Mucosa of stomach (tissue), 1 donor: ENCODE data around the gene HOXB6.

Experiments
- H3K27me3 ChIP-seq: one replicate; pipeline ENCODE4 v1.7.0; 2013; ENCODE audit warnings: mild to moderate bottlenecking, low read length; ENCODE audit not compliant: control insufficient read depth, insufficient read depth
- H3K36me3 ChIP-seq: one replicate; pipeline ENCODE4 v1.7.0; 2013; ENCODE audit warnings: low read length; ENCODE audit not compliant: control insufficient read depth, insufficient read depth
- H3K4me1 ChIP-seq: one replicate; pipeline ENCODE4 v1.7.0; 2013; ENCODE audit warnings: mild to moderate bottlenecking, low read length; ENCODE audit not compliant: control insufficient read depth, insufficient read depth
- H3K4me3 ChIP-seq: one replicate; pipeline ENCODE4 v1.7.0; 2013; ENCODE audit warnings: low read length
- H3K9ac ChIP-seq: one replicate; pipeline ENCODE4 v1.7.0; 2013; ENCODE audit warnings: mild to moderate bottlenecking, low read length, moderate library complexity
- H3K9me3 ChIP-seq: one replicate; pipeline ENCODE4 v1.7.0; 2013; ENCODE audit warnings: mild to moderate bottlenecking, low read length, moderate library complexity; ENCODE audit not compliant: control insufficient read depth
- donor health status: Pancreatic carcinoma.

Gene HOXB6

DNA sequence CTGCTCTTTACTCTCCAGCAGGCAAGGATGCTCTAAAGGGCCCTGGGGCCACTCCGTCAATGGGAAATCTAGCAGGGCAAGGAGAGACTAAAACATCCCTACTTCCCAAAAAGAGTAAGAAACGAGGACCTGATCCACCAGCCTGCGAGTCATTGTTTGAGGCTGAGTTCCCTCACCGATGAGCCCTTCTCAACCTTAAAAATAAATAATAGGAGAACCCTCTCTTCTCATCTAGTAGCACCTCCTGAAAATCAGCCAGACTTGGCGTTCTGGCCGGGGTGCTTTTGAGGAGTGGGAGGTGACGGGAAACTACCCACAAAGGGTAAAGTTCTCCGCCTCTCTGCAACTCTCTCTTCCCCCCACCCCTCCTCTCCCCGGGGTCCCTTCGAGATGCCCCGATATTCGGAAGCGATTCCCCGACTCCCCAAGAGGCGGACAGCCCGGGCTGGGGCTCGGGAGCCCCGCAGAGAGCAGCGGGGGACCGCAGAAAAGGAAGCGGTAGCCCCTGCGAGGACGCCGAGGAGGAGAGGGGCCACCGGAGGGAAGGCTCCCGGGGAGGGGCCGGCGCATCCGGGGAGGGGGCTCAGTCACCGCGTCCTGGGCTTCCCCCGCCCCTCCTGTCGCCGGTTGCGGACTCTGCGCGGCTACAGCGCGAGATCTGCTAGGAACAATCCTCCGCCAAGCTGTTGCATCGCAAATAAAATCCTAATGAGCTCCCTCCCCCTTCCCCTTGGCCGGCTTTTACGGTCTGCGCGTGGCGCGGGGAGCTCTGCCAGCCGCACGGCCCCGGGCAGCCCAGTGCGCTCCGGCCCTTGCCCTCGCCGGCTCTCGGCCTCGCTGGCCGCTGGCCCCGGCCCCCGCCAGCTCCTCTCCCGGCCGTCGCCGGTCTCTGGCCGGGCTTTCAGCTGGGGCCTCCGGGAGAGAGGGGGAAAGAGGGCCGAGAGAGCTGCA is 20.0 kb upstream of the HOXB6 start:
- Histone ChIP-seq H3K4me3 (no peak overlapping the region), H3K36me3 (no peaks in the 10 kb centered on the region), H3K9me3 (no peaks in the 10 kb centered on the region), H3K9ac (no peak overlapping the region), H3K4me1 (peaks cover 17% of the 10 kb centered on the region), H3K27me3 (peaks cover 99% of the 10 kb centered on the region)

DNA sequence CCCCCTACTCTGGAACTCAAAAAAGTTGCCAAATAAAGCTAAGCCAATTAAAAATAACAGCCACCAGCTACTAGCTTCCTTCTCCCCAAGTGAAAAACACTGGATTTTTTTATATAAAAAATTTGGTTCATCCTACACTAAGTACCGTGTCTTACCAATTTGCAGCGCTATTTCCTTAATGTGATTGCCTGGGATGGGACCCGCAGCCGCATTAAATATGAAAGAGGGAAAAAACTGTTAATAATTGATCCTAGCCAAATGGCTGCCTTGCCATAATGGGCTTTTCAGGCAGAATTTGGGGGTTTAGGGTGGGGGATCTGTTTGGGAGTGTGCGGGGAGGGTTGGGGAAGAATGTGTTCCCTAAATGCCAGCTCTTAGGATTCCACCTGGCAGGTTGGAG is 19.3 kb upstream of the HOXB6 start:
- H3K9me3 ChIP-seq: no peaks in the 10 kb centered on the region
- H3K36me3 ChIP-seq: no peaks in the 10 kb centered on the region

DNA sequence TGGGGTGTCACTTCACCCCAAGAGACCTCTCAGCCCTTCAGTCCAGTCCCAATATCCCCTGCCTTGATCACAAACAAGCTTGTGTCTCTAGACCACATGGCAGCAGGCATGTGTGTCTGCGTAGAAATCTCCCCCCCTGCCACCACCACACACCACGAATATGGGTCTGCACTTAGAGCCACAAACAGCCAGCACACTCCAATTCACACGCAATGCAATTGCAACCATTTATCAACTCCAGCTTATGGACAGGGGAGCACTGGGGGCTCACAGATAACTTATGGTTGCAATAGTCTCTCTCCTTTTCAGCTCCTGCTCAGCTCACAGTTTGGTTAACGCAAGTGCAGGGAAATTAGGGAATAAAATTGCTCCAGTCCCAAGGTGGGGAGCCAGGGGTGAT is 18.8 kb upstream of the HOXB6 start:
- Histone ChIP-seq H3K4me1 (peaks cover 17% of the 10 kb centered on the region), H3K9ac (no peak overlapping the region), H3K27me3 (peaks cover 99% of the 10 kb centered on the region), H3K4me3 (no peak overlapping the region), H3K9me3 (no peaks in the 10 kb centered on the region), H3K36me3 (no peaks in the 10 kb centered on the region)

More for the DNA sequence above, 19.3 kb upstream of the HOXB6 start:
- Histone ChIP-seq H3K4me1 (peaks cover 17% of the 10 kb centered on the region), H3K4me3 (no peak overlapping the region), H3K27me3 (peaks cover 99% of the 10 kb centered on the region), H3K9ac (no peak overlapping the region)

DNA sequence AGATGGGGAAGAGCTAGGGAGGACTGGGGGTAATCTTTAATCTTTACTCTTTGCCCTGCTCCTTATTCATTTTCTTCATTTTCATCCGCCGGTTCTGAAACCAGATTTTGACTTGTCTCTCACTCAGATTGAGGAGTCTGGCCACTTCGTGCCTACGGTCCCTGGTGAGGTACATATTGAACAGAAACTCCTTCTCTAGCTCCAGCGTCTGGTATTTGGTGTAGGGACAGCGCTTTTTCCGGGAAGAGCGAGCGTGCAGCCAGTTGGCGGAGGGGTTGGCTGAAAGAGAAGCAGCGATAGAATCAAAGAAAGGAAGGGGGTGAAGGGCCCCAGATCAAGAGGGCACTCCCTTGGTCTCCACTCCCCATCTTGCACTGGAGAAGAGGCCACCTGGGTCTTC is 18.1 kb upstream of the HOXB6 start:
- Histone ChIP-seq H3K4me3 (no peak overlapping the region), H3K27me3 (peaks cover 99% of the 10 kb centered on the region), H3K9ac (no peak overlapping the region), H3K9me3 (no peaks in the 10 kb centered on the region), H3K36me3 (no peaks in the 10 kb centered on the region), H3K4me1 (peaks cover 17% of the 10 kb centered on the region)

DNA sequence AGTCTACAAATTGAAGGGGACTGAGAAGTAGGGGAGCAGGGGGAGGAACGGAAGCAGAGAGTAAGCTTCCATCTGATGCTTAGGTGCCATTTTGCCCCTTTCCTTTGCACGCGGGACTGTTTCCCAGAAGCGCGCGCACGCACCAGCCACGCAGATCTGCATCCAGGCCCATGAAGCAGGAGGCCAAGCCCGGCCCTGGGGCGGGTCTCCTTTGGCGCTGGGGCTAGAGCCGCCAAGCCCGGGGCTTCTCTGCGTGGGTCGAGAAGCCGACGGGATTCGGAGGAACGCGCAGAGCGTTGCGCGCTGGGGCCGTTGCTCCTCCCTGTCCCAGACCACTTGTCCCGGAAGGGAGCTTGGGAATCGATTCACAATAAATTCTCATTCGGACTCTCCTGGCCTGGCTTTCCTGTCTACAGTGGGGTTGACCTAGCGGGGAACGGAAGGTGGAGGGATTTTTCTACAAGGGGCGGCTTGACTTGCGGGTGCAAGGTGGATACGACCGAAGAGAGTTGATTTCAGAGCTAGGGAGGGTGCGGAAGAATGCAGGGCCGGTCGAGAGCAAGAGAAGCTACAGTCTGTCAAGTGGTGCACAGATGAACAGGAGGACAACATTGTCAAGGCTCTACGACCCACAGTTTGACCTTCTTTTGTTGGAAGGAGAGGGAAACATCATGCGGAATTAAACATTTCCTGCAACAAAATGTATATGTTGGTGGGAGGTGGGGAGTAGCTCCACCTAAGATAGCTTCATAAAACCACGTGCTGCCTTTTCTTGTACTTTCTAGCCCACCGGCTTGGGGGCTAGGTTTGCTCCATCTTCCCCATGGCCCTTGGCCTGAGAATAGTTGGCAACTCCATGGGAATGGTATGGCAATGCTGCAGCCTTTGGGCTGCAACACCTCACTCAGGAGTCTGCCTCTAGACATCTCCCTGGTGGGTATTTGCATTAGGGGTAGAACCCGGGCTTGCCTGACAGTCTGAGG is 16.9 kb upstream of the HOXB6 start:
- Histone ChIP-seq H3K36me3 (no peaks in the 10 kb centered on the region), H3K9me3 (no peaks in the 10 kb centered on the region), H3K9ac (no peak overlapping the region), H3K4me3 (no peak overlapping the region), H3K27me3 (peaks cover 99% of the 10 kb centered on the region), H3K4me1 (peaks cover 15% of the 10 kb centered on the region)

DNA sequence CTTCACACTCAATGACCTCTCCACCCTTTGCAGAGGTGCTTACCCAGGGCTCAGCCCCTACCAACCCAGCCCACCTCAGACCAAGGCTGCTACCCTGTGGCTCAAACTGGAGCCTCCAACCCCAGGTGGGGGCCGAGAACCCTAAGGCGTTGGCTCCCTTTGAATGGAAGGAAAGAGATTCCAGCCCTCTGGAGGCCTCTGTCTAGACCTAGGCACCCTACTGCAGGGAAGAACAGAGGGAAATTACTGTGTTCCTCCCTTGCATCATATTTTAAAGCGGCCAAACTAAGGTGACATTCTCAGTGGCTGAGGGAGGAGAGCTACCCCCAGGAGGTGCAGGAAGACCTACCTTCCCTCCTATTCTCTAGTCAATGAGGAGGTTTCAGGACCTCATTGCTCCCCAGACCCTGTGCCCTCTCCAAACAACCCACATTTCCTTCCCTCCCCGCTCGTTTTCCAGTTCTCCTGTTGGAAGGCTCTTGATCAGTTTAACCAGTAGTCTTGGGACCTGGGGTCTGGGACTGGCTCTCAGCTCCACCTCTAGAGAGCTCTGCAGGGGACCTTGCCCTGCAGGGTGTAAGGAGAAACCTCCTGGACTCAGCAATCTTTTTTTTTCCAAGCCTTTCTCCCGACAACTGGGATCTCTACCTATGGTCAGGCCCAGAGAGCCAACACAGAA is 15.8 kb upstream of the HOXB6 start:
- Histone ChIP-seq H3K9ac (no peak overlapping the region), H3K9me3 (no peaks in the 10 kb centered on the region), H3K27me3 (peaks cover 100% of the 10 kb centered on the region), H3K36me3 (no peaks in the 10 kb centered on the region), H3K4me3 (no peak overlapping the region), H3K4me1 (peaks cover 7% of the 10 kb centered on the region)

DNA sequence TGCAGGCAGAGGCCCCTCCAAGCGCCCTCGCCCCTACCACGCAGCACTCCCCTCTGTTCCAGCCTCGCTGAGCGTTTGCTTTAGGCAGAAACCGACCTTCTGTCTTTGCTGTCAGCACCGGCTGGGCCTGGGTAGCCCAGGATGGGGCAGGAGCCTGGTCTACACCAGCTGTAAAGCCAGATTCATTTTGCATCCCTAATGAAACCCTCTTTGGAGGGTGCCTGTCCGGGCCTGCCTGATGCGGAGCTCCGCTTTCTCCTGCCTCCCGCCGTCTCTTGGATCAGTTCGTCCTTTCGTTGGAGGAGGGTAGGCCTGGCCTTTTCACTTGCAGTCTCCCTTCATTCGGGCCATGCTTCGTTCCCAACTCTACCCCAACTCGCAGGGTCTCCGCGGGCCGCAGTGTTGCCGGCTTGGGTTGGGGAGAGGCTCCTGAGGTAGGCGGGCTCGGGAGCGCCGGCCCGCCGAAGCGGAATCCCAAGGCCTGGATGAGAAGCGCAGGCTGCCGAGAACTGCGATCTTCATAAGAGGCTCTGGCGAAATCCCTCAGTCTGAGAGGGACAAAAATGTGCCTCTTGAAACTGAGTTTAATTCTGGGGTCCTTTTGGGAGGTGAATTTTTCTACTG is 15.2 kb upstream of the HOXB6 start:
- Histone ChIP-seq H3K4me1 (peaks cover under 1% of the 10 kb centered on the region), H3K36me3 (no peaks in the 10 kb centered on the region), H3K9me3 (no peaks in the 10 kb centered on the region), H3K4me3 (no peak overlapping the region), H3K27me3 (peaks cover 100% of the 10 kb centered on the region), H3K9ac (no peak overlapping the region)

DNA sequence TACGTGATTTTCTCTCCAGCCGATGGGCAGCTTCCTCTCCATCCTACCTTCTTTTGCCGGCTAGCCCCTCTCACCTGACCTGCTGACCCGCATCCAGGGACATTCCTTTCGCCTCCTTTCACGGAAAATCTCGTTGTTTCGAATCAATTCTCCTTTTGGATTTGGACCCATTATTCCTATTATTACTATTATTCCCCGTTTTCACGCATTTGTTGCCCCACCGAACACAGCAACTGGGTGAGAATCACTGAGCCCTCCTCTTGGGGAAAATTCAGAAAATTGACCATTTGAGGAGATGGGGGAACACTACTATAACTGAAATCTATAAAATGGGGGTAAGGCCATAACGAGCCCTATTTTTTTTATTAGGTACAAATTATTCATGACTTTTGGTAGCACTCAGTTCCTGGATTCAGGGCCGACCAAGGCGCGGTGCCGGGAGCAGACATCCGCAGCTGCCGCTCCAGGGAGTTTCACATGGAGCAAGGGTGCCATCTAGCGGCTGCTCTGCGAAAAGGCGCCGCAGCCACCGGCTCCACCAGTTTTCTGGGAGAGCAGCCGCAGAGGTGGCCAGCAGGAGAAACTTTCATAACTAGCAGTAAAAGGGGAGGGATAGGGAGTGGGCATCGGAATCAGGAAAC is 13.6 kb upstream of the HOXB6 start:
- Histone ChIP-seq H3K4me3 (no peak overlapping the region), H3K36me3 (no peaks in the 10 kb centered on the region), H3K9ac (no peak overlapping the region), H3K4me1 (peaks cover 3% of the 10 kb centered on the region), H3K27me3 (peaks cover 99% of the 10 kb centered on the region), H3K9me3 (no peaks in the 10 kb centered on the region)

DNA sequence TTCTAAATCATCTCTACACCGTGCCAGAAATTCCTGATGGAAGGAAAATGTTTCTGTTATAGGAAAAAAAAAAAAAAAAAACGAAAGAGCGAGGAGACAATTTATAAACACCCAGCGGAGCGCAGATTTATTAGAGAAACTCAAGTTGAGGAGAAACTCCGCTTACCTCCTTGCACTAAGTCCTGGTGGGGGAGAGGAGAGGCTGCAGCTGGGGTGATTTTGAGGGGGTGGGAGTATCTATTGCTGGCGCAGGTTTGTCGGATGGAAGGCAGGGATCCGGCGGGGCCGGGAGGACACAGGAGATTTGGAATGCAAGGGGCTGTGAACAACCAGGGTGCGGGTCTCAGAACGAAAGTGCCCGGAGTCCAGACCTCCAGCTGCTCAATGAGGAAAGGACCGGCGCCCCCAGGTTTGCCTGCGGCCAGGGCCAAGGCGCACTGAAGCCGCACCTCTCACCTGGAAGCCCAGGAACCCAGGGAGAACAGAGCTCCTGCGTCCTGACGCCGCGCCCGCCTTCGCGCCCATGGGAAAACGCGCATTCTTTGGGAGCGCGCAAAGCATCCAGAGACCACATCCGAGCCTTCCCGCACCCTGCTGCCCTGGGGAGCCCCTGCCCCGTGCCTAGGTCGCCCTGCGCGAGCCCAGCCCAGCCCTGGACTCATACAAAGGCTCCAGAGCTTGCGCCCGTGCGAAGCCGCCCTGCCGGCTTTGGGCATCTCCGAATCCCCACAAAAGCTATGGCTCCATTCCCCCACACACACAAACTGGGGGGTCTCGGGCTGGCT is 12.9 kb upstream of the HOXB6 start:
- peaks cover 99% of the 10 kb centered on the region for H3K27me3 ChIP-seq
- H3K4me1 ChIP-seq: peaks cover 3% of the 10 kb centered on the region

DNA sequence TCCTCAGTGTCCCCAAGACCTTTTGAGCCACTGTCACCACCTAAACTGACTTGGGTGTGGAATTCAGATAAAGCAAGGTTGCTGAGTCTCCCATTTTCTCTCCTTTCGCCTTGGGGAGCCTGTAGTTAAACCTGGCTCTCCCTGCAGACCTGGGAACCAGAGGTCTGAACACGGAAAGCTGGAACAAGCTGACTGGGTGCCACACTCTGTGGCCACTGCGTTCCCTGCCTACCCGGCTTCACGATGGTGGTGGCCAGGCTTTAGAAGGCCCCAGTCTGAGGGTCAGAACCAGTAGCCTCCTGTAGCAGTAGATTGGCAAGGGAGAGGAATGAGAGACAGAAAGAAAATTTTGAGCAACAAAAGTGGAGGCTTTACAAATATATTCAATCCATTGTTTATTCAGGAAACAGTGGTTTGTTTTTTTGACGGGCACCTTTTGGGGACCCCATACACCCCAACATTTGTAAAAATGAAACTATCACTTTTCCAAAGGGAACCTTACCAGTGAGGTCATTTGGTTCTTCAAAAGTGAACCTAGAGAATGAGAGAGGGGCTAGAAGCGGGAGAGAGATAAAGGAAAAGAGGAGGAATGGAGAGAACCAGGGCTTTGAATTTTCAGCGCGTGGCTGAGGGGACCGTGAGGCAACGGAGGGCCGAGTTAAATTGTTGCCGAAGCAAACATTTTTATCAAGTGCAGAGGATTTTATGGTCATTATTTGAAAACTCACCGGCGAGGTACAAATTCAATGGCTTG is 12.1 kb upstream of the HOXB6 start:
- peaks cover 3% of the 10 kb centered on the region for H3K4me1 ChIP-seq

More for the DNA sequence above, 12.9 kb upstream of the HOXB6 start:
- no peaks in the 10 kb centered on the region for H3K36me3 ChIP-seq
- no peaks in the 10 kb centered on the region for H3K9me3 ChIP-seq
- H3K9ac ChIP-seq: no peak overlapping the region
- no peak overlapping the region for H3K4me3 ChIP-seq

More for the DNA sequence above, 12.1 kb upstream of the HOXB6 start:
- Histone ChIP-seq H3K9me3 (no peaks in the 10 kb centered on the region), H3K27me3 (peaks cover 99% of the 10 kb centered on the region), H3K4me3 (no peak overlapping the region), H3K9ac (no peak overlapping the region), H3K36me3 (no peaks in the 10 kb centered on the region)
